ENCODE data around the gene ALDH3B1.

ALDH3B1 gene

DNA sequence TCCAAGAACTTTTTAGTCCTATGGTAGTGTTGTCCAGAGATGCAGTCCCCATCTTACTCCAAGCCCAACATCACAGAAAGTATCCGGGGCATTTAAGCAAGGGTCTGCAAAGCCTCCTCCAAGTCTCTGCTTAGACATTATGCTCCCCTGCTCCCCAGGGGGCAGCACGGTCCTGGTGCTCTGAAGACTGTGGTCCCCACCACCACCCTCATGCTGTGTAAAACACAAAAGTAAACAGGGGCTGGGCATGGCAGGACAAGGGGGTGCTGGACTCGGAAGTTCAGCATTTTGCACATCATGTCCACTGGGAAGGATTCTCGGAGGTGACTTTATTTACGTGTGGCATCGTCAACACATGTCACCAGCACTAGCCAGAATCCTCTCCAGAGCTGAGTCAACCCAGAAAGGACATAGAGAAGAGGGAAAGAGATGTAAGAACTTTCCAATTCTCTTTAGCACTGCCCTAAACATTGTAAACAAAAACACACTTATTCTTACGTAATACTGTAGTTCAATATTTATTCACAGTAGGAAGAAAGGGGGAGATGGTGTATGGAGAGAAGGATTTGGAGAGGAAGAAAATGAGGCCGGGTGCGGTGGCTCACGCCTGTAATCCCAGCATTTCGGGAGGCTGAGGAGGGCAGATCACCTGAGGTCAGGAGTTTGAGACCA, 66.4 kb downstream of the ALDH3B1 start:
- no peak for TF ChIP-seq ZFX (IDR thresholded peaks at IDR 0.05; ENCODE audit: borderline replicate concordance)
- no peak for TF ChIP-seq CTCF (IDR thresholded peaks at IDR 0.05)
- no peak overlapping the region for H3K27ac ChIP-seq

DNA sequence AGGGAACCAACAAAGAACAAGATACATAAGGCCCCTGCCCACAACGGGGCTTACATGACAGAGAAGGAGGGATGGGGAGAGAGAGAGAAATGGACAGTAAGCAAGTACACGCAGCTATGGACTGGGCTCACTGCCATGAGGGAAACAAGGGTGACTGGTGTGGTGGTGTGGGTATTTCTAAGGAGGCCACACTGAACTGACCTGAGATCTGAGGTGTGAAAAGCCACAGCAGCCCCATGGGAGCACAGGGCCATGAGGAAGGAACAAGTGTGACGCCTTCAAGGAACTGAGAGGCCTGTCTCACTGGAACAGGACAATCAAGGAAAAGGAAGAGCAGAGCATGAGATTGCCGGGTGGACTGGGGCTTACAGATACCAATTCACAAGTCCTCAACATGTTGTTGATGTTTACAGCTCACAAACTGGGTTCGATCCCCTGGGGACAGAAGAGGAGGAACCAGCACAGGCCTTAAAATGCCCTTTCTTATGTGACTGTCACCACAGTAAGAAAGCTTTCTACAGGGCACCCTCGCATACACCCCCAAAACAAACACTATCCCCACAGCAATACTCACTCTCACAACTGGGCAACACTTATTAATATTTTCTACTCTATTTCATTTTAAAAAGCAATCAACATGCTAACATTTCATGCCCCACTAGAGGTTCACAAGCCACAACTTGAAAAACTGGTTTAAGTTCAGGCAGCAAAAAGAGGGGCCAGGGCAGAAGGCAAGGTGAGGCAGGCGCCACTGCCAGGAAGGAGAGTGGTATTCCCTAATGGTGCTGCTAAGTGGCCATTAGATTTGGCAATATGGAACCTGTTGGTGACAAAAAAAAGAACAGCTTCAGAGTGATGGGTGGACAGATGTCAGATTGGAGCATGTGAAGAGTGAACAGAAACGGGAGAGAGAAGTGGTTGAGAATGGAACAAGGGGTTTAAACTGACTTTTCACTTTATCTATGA, 67.8 kb downstream of the ALDH3B1 start:
- TF ChIP-seq ZFX (IDR thresholded peaks at IDR 0.05; ENCODE audit: borderline replicate concordance): no peak
- TF ChIP-seq CTCF (IDR thresholded peaks at IDR 0.05): no peak
- no peak overlapping the region for H3K27ac ChIP-seq
